ENCODE data around the gene SLC5A9. TPM values are rescaled to one million over a fixed set of nuclear protein-coding genes. Genes with fewer than 3 reads are reported as not detected.

Gene SLC5A9
- polyA plus RNA-seq, 3 donors = 0.15 to 0.42 (median 0.28) TPM

DNA sequence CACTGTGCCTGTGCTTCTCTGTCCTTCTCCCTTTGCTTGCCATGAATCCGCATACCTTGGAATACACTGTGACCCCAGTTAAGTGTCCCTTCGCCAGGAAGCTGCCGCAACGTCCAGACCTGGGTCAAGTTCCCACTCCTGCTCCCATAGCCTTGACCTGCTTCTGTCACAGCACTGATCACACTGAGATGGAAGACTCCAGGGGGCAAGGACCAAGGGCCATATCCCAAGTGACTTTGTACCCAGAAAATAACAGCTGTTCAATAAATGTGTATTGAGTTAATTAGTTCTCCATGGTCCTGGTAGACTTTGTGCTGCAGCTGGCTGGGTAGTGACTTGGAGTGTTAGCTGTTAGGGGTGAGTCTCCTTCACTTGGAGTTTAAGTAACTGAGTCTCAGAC, 25.8 kb downstream of the SLC5A9 start:
- no peaks in the 10 kb centered on the region for H3K27me3 ChIP-seq (ENCODE audit: control insufficient read depth in 2 of 2, insufficient read depth in 2 of 2, low read length in 2 of 2)
- DNase-seq = no peak
- TF ChIP-seq, protein P1, sequence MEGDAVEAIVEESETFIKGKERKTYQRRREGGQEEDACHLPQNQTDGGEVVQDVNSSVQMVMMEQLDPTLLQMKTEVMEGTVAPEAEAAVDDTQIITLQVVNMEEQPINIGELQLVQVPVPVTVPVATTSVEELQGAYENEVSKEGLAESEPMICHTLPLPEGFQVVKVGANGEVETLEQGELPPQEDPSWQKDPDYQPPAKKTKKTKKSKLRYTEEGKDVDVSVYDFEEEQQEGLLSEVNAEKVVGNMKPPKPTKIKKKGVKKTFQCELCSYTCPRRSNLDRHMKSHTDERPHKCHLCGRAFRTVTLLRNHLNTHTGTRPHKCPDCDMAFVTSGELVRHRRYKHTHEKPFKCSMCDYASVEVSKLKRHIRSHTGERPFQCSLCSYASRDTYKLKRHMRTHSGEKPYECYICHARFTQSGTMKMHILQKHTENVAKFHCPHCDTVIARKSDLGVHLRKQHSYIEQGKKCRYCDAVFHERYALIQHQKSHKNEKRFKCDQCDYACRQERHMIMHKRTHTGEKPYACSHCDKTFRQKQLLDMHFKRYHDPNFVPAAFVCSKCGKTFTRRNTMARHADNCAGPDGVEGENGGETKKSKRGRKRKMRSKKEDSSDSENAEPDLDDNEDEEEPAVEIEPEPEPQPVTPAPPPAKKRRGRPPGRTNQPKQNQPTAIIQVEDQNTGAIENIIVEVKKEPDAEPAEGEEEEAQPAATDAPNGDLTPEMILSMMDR (IDR thresholded peaks at IDR 0.05) = no peak
- intact Hi-C loops (cut with micrococcal nuclease) = no loop called here
- no peaks in the 10 kb centered on the region for H4K20me1 ChIP-seq (ENCODE audit: insufficient read depth, low read length)
- no peak overlapping the region for H2AFZ ChIP-seq (ENCODE audit: insufficient read depth, low read depth, low read length, poor library complexity, severe bottlenecking)
- Mint-ChIP-seq H3K27me3 (ENCODE audit: low read depth in 3 of 3) (peaks cover 0 to 6% (median 0%) of the 10 kb centered on the region in 3 donors), H3K4me3 (no peak overlapping the region), H3K9me3 (peaks cover 0 to 6% (median 0%) of the 10 kb centered on the region in 7 donors), H3K36me3 (peaks cover 0 to 2% of the 10 kb centered on the region in 2 donors), H3K4me1 (peaks cover 41% of the 10 kb centered on the region), H3K27ac (no peak overlapping the region)
- no peaks in the 10 kb centered on the region for H3K36me3 ChIP-seq (replicated peaks in 1 of 2; ENCODE audit: control insufficient read depth in 1 of 2, insufficient read depth in 2 of 2, low read length in 2 of 2)
- no peaks in the 10 kb centered on the region for H3K79me2 ChIP-seq (ENCODE audit: insufficient read depth, low read length)
- H3K27ac ChIP-seq (ENCODE audit: low read depth in 1 of 2, low read length in 2 of 2) = no peak overlapping the region
- peaks cover 38 to 39% of the 10 kb centered on the region in 2 donors for H3K4me1 ChIP-seq (ENCODE audit: control insufficient read depth in 1 of 2, insufficient read depth in 2 of 2, low read length in 2 of 2)
- H3K9me3 ChIP-seq (replicated peaks in 1 of 2; ENCODE audit: control insufficient read depth in 1 of 2, insufficient read depth in 1 of 2, low read length in 2 of 2) = no peaks in the 10 kb centered on the region
- WGBS (ENCODE audit: insufficient coverage) = 100% methylated on average over 2 of the region's 4 CpGs
- H3K4me3 ChIP-seq (replicated peaks in 1 of 3; ENCODE audit: low read depth in 2 of 3, low read length in 3 of 3) = no peak overlapping the region
- H3K9ac ChIP-seq (ENCODE audit: insufficient read depth, low read length, poor library complexity, severe bottlenecking) = no peak overlapping the region
- no peak overlapping the region for H3K4me2 ChIP-seq (replicated peaks; ENCODE audit: extremely low read depth, low read length, poor library complexity, severe bottlenecking)

DNA sequence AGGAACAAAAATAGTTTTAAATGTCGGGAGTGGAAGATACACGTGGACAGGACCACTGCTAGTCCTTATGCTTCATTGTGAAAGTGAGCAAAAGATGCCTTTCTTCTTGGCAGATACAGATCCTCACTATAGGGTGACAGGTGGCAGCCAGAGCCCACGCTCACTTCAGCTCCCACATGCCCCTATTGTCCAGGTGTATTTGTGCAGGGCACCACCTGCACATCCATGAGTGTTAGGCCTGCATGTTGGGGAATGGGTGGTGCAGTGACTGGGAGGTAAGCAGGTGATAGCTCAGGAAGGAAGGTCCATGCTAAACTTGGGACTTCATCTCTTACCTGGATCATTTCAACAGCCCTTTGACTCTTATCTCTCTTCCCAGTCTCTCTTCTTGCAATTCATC, 27.4 kb downstream of the SLC5A9 start:
- H3K27me3 Mint-ChIP-seq (ENCODE audit: low read depth in 3 of 3) = peaks cover 0 to 6% (median 2%) of the 10 kb centered on the region in 3 donors
- no peak overlapping the region for H3K4me3 Mint-ChIP-seq
- H3K4me1 ChIP-seq (ENCODE audit: control insufficient read depth in 1 of 2, insufficient read depth in 2 of 2, low read length in 2 of 2) = peaks cover 30 to 31% of the 10 kb centered on the region in 2 donors
- H3K4me2 ChIP-seq (replicated peaks; ENCODE audit: extremely low read depth, low read length, poor library complexity, severe bottlenecking) = no peak overlapping the region
- no peaks in the 10 kb centered on the region for H3K36me3 ChIP-seq (replicated peaks in 1 of 2; ENCODE audit: control insufficient read depth in 1 of 2, insufficient read depth in 2 of 2, low read length in 2 of 2)
- no peak overlapping the region for H3K4me3 ChIP-seq (replicated peaks in 1 of 3; ENCODE audit: low read depth in 2 of 3, low read length in 3 of 3)
- peaks cover 0 to 6% (median 0%) of the 10 kb centered on the region in 7 donors for H3K9me3 Mint-ChIP-seq
- DNase-seq = no peak
- H3K4me1 Mint-ChIP-seq = peaks cover 36% of the 10 kb centered on the region
- TF ChIP-seq, protein P1 (IDR thresholded peaks at IDR 0.05) = no peak
- no peaks in the 10 kb centered on the region for H3K9me3 ChIP-seq (replicated peaks in 1 of 2; ENCODE audit: control insufficient read depth in 1 of 2, insufficient read depth in 1 of 2, low read length in 2 of 2)
- WGBS (ENCODE audit: insufficient coverage) = 100% methylated on average over 2 of the region's 3 CpGs
- H2AFZ ChIP-seq (ENCODE audit: insufficient read depth, low read depth, low read length, poor library complexity, severe bottlenecking) = no peak overlapping the region
- no peak overlapping the region for H3K9ac ChIP-seq (ENCODE audit: insufficient read depth, low read length, poor library complexity, severe bottlenecking)
- no peak overlapping the region for H3K27ac ChIP-seq (ENCODE audit: low read depth in 1 of 2, low read length in 2 of 2)
- H3K27ac Mint-ChIP-seq = no peak overlapping the region
- peaks cover 0 to 2% of the 10 kb centered on the region in 2 donors for H3K36me3 Mint-ChIP-seq
- no peaks in the 10 kb centered on the region for H3K79me2 ChIP-seq (ENCODE audit: insufficient read depth, low read length)
- intact Hi-C loops (cut with micrococcal nuclease) = no loop called here
- no peaks in the 10 kb centered on the region for H4K20me1 ChIP-seq (ENCODE audit: insufficient read depth, low read length)
- H3K27me3 ChIP-seq (ENCODE audit: control insufficient read depth in 2 of 2, insufficient read depth in 2 of 2, low read length in 2 of 2) = no peaks in the 10 kb centered on the region
